CD4-positive, alpha-beta T cell (primary cell): Measurements from ENCODE around the gene MT4. TPM values are rescaled to one million over a fixed set of nuclear protein-coding genes. Genes with fewer than 3 reads are reported as not detected.

Experiments used
- ATAC-seq: fragments of 200-7000 bp; cut with Tn5 transposase; one replicate; pipeline ENCODE4 v1.10.0; 2022; ENCODE audit warnings: mild to moderate bottlenecking; ENCODE audit not compliant: poor library complexity
- CTCF ChIA-PET: fragments of 350-600 bp; sonication (Branson Sonifier 250); formaldehyde crosslinking; loops from one replicate; lab custom pipeline; 2021; ENCODE audit warnings: antibody characterized with exemption, inconsistent platforms; lab: Charles Lee
- POLR2A ChIA-PET: fragments of 350-600 bp; sonication (Branson Sonifier 250); formaldehyde crosslinking; loops from one replicate; lab custom pipeline; 2021; ENCODE audit warnings: antibody characterized with exemption, inconsistent platforms; lab: Charles Lee
- DNase-seq, 14 experiments: peaks; one replicate each; pipeline ENCODE4 v3.0.0-alpha.2; 2013 to 2020; ENCODE audit warnings: mixed read lengths in 2 of 14
- H3K27ac ChIP-seq, 2 donors: one replicate each; pipeline versions ENCODE4 v1.5.1 to v1.7.0; 2013; ENCODE audit warnings: low read length in 2 of 2, low read depth in 1 of 2, mild to moderate bottlenecking in 1 of 2
- H3K27me3 ChIP-seq, 2 experiments: 1 replicate in 1 of 2; 2 replicates in 1 of 2; pipeline versions ENCODE4 v1.6.1 to v1.7.0; 2013; ENCODE audit warnings: low read length in 2 of 2, control low read depth in 1 of 2, mild to moderate bottlenecking in 1 of 2, moderate library complexity in 1 of 2; ENCODE audit not compliant: insufficient read depth in 2 of 2, control insufficient read depth in 1 of 2
- H3K36me3 ChIP-seq: one replicate; pipeline ENCODE4 v1.6.1; 2013; ENCODE audit warnings: low read length, control low read depth; ENCODE audit not compliant: insufficient read depth
- H3K4me1 ChIP-seq: one replicate; pipeline ENCODE4 v1.6.1; 2013; ENCODE audit warnings: low read length, control low read depth; ENCODE audit not compliant: insufficient read depth
- H3K4me3 ChIP-seq: one replicate; pipeline ENCODE4 v1.5.1; 2013; ENCODE audit warnings: mild to moderate bottlenecking, low read length, moderate library complexity
- H3K9me3 ChIP-seq, 2 experiments: 1 replicate in 1 of 2; 2 replicates in 1 of 2; pipeline versions ENCODE4 v1.6.1 to v1.7.0; 2013; ENCODE audit warnings: low read length in 2 of 2, mild to moderate bottlenecking in 2 of 2, control low read depth in 1 of 2, moderate library complexity in 1 of 2; ENCODE audit not compliant: control insufficient read depth in 1 of 2, insufficient read depth in 1 of 2
- H3K27ac Mint-ChIP-seq: one replicate; pipeline ENCODE4 v1.8.0; 2020; ENCODE audit warnings: mixed read lengths
- H3K27me3 Mint-ChIP-seq: one replicate; pipeline ENCODE4 v1.8.0; 2021; ENCODE audit warnings: mixed read lengths
- H3K36me3 Mint-ChIP-seq: one replicate; pipeline ENCODE4 v1.8.0; 2021; ENCODE audit warnings: low read depth, mixed read lengths
- H3K4me1 Mint-ChIP-seq: one replicate; pipeline ENCODE4 v1.8.0; 2021; ENCODE audit warnings: low read depth, mixed read lengths
- H3K4me3 Mint-ChIP-seq: one replicate; pipeline ENCODE4 v1.8.0; 2020; ENCODE audit warnings: mild to moderate bottlenecking, mixed read lengths
- H3K9me3 Mint-ChIP-seq: one replicate; pipeline ENCODE4 v1.8.0; 2020; ENCODE audit warnings: mixed read lengths
- CTCF ChIP-seq: fragments of 200-600 bp; IDR thresholded peaks from one replicate; pipeline ENCODE4 v1.8.0; 2022; ENCODE audit warnings: antibody characterized with exemption, mild to moderate bottlenecking
- intact Hi-C, 2 experiments: fragments of 100-400 bp; cut with DNase I in 1 of 2; cut with micrococcal nuclease in 1 of 2; formaldehyde crosslinking; loops; one replicate each; pipeline versions ENCODE4 v1.15.1 to v1.9.0; 2023 to 2025; cut with DNase I, micrococcal nuclease
- total RNA-seq, 174 experiments: library from RNA in 2 of 174; stranded (reverse) in 2 of 174; gene quantifications; one replicate each; pipeline ENCODE4 v1.2.3 and lab custom pipeline; 2021 to 2026

The MT4 gene
- total RNA-seq, 2 experiments from 2014 or later = not detected

GRCh38 chr16:56525236-56525635 lies 39.6 kb upstream of the MT4 start:
- Mint-ChIP-seq H3K4me3 (no peak overlapping the region), H3K4me1 (peaks cover 5% of the 10 kb centered on the region), H3K9me3 (no peaks in the 10 kb centered on the region), H3K36me3 (no peaks in the 10 kb centered on the region), H3K27me3 (peaks cover 5% of the 10 kb centered on the region), H3K27ac (no peak overlapping the region)
- intact Hi-C loops = no loop called here
- POLR2A ChIA-PET = no interaction called here
- H3K4me3 ChIP-seq = no peak overlapping the region
- no peak overlapping the region for H3K27ac ChIP-seq
- no peak for TF ChIP-seq CTCF
- H3K4me1 ChIP-seq = peaks cover 7% of the 10 kb centered on the region
- CTCF ChIA-PET = no interaction called here
- H3K9me3 ChIP-seq = no peaks in the 10 kb centered on the region
- ATAC-seq (no peak), DNase-seq (no peak)
- no peaks in the 10 kb centered on the region for H3K27me3 ChIP-seq
- no peaks in the 10 kb centered on the region for H3K36me3 ChIP-seq

GRCh38 chr16:56530872-56531271 lies 34.0 kb upstream of the MT4 start:
- intact Hi-C loops = no loop called here
- Histone ChIP-seq H3K9me3 (no peaks in the 10 kb centered on the region), H3K4me1 (no peaks in the 10 kb centered on the region), H3K36me3 (no peaks in the 10 kb centered on the region), H3K4me3 (no peak overlapping the region), H3K27ac (no peak overlapping the region), H3K27me3 (peaks cover 2 to 4% of the 10 kb centered on the region in 2 experiments)
- ChIA-PET CTCF (no interaction called here), POLR2A (no interaction called here)
- ATAC-seq (no peak), DNase-seq (no peak)
- Mint-ChIP-seq H3K9me3 (no peaks in the 10 kb centered on the region), H3K27ac (no peak overlapping the region), H3K36me3 (no peaks in the 10 kb centered on the region), H3K27me3 (peaks cover 26% of the 10 kb centered on the region), H3K4me3 (no peak overlapping the region), H3K4me1 (no peaks in the 10 kb centered on the region)
- TF ChIP-seq CTCF = no peak

- Histone ChIP-seq H3K4me1 (no peaks in the 10 kb centered on the region), H3K9me3 (no peaks in the 10 kb centered on the region), H3K4me3 (no peak overlapping the region), H3K36me3 (no peaks in the 10 kb centered on the region), H3K27ac (no peak overlapping the region), H3K27me3 (peaks cover 3 to 4% of the 10 kb centered on the region in 2 experiments)
- ATAC-seq (no peak), DNase-seq (no peak)
- Mint-ChIP-seq H3K27ac (no peak overlapping the region), H3K9me3 (no peaks in the 10 kb centered on the region), H3K4me3 (no peak overlapping the region), H3K27me3 (peaks cover 33% of the 10 kb centered on the region), H3K36me3 (no peaks in the 10 kb centered on the region), H3K4me1 (no peaks in the 10 kb centered on the region)
- TF ChIP-seq CTCF = no peak
- CTCF ChIA-PET = no interaction called here
- POLR2A ChIA-PET = no interaction called here
- intact Hi-C loops = no loop called here
Observed at GRCh38 chr16:56532714-56533113, 32.2 kb upstream of the MT4 start.
